Ovary (tissue), 9 donors: ENCODE results near the gene WDR91. TPM values are rescaled to one million over a fixed set of nuclear protein-coding genes. Genes with fewer than 3 reads are reported as not detected.

Source experiments
- DNase-seq, 5 donors: peaks; one replicate each; pipeline ENCODE4 v3.0.0-alpha.2; 2019 to 2020
- H3K27ac ChIP-seq, 2 donors: fragments of 200-600 bp; one replicate each; pipeline versions ENCODE4 v1.5.1 to v1.8.0; 2019 to 2022
- H3K27me3 ChIP-seq: fragments of 200-600 bp; one replicate; pipeline ENCODE4 v1.8.0; 2022
- H3K36me3 ChIP-seq: fragments of 200-600 bp; sonication (generic); one replicate; pipeline ENCODE4 v1.5.1; 2019
- H3K4me1 ChIP-seq: one replicate; pipeline ENCODE4 v1.8.1; 2013; ENCODE audit warnings: mild to moderate bottlenecking, moderate library complexity; ENCODE audit not compliant: insufficient read depth
- H3K4me3 ChIP-seq: fragments of 200-600 bp; sonication (generic); one replicate; pipeline ENCODE4 v1.5.1; 2017
- H3K9me3 ChIP-seq, 2 donors: fragments of 200-600 bp in 1 of 2; sonication (generic) in 1 of 2; one replicate each; pipeline versions ENCODE4 v1.5.1 to v1.8.1; 2013 to 2019; ENCODE audit warnings: mild to moderate bottlenecking in 1 of 2, moderate library complexity in 1 of 2
- CTCF ChIP-seq, 3 donors: fragments of 450-650 bp in 2 of 3; fragments of 200-600 bp in 1 of 3; IDR thresholded peaks; one replicate each; pipeline versions ENCODE4 v1.5.1 to v1.8.0; 2016 to 2022; ENCODE audit warnings: antibody characterized with exemption in 3 of 3, mild to moderate bottlenecking in 1 of 3
- EP300 ChIP-seq: sonication (generic); formaldehyde crosslinking; IDR thresholded peaks from one replicate; pipeline ENCODE4 v1.6.1; 2017; ENCODE audit warnings: antibody characterized with exemption
- POLR2A ChIP-seq: fragments of 450-650 bp; IDR thresholded peaks from one replicate; pipeline ENCODE4 v1.6.1; 2017; ENCODE audit warnings: antibody characterized with exemption, mild to moderate bottlenecking, moderate library complexity
- WGBS, 3 donors: extraction: QIAGEN DNeasy Blood & Tissue Kit in 1 of 3; methylation state at CpG; one replicate each; pipeline versions ENCODE4 v1.1.5 to v1.1.7; 2013 to 2017; 5-methylcytosine and 5-hydroxymethylcytosine counted together
- intact Hi-C, 4 donors: fragments of 100-400 bp; cut with DNase I; formaldehyde crosslinking; loops; one replicate each; pipeline versions ENCODE4 v1.11.0 to v1.15.1; 2022 to 2023
- polyA plus RNA-seq, 2 donors: library from polyadenylated mRNA; stranded (reverse); fragments of 200-250 nt in 1 of 2; fragments of 350-450 nt in 1 of 2; fragmentation: Illumina TruSeq in 1 of 2; extraction: RNeasy Lipid Tissue Mini Kit (QIAGEN cat#74804) in 1 of 2; gene quantifications; one replicate each; pipeline ENCODE4 v1.2.3, GENCODE V29; 2013 to 2014
- total RNA-seq, 7 donors: library from RNA; depleted of rRNA in 2 of 7; stranded (reverse); fragments of >200 nt in 2 of 7; fragmentation: NEBNext Ultra II Directional in 3 of 7; extraction: Animal tissue kit (Norgen Biotek cat#: 25700) in 3 of 7; gene quantifications; one replicate each; pipeline versions ENCODE4 v1.1.0 to v1.2.4, GENCODE V29; 2016 to 2023
- donor health status: DM: no; HTN: no; CAD: no; lungs with moderate emphysema.
- donor health status: DM: no; HTN: no; CAD: no.
- donor health status: Bipolar disorder and iron deficiency.
- donor health status: DM: yes; HTN: yes; CAD: no.
- donor health status: DM: no; HTN: no; CAD: no.
- donor health status: DM: yes; HTN: yes; CAD: no.

WDR91 gene
- total and polyA plus RNA-seq, 9 donors, result 12.6 to 56.3 (median 32.2) TPM

GRCh38 chr7:135192914-135193536 is 18.3 kb downstream of the WDR91 start:
- TF ChIP-seq CTCF (IDR thresholded peaks at IDR 0.05) (no peak), POLR2A (no peak), EP300 (no peak)
- WGBS, 3 donors, result 37 to 65% (median 50%) methylated on average over 11 of the region's 11 CpGs
- peak in 2 of 5 donors; percentile 48 to 56 for DNase-seq
- Histone ChIP-seq H3K4me1 (peaks cover 14% of the 10 kb centered on the region), H3K9me3 (no peaks in the 10 kb centered on the region), H3K27me3 (no peaks in the 10 kb centered on the region), H3K36me3 (no peaks in the 10 kb centered on the region), H3K27ac (peak overlapping the region; percentile 65 to 83), H3K4me3 (no peak overlapping the region)
- intact Hi-C loops, result no loop called here

GRCh38 chr7:135190703-135191102 is 20.6 kb downstream of the WDR91 start:
- no peaks in the 10 kb centered on the region for H3K27me3 ChIP-seq
- H3K4me1 ChIP-seq, result peaks cover 14% of the 10 kb centered on the region
- no peak overlapping the region for H3K27ac ChIP-seq
- no peaks in the 10 kb centered on the region for H3K9me3 ChIP-seq
- TF ChIP-seq CTCF (IDR thresholded peaks at IDR 0.05) (no peak), EP300 (no peak), POLR2A (no peak)
- H3K4me3 ChIP-seq, result no peak overlapping the region
- no peaks in the 10 kb centered on the region for H3K36me3 ChIP-seq
- intact Hi-C loops, result no loop called here
- DNase-seq, result no peak

DNA sequence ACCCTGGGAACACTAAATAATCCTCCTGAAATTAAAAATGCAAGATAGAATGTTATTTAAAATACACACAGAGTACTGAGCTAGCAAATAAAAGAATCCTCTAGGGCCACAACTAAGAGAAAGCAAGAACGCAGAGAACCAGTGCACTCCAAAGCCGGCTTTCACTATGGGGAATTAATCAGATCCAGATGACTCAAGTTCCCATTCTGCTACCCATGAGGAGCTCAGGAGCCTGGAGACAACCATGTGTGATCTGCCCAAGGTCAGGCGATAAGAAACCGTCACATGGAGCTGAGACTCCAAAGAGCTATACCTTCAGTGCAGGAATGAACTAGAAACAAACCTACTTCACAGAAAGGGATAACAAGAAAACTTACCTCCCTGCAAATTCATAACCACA is 21.4 kb downstream of the WDR91 start:
- peaks cover 14% of the 10 kb centered on the region for H3K4me1 ChIP-seq
- H3K27ac ChIP-seq, result no peak overlapping the region
- H3K36me3 ChIP-seq, result no peaks in the 10 kb centered on the region
- H3K9me3 ChIP-seq, result no peaks in the 10 kb centered on the region
- H3K4me3 ChIP-seq, result no peak overlapping the region
- TF ChIP-seq EP300 (no peak), POLR2A (no peak), CTCF (IDR thresholded peaks at IDR 0.05) (no peak)
- intact Hi-C loops, result no loop called here
- no peak for DNase-seq
- no peaks in the 10 kb centered on the region for H3K27me3 ChIP-seq
- WGBS, 3 donors, result 23 to 46% (median 39%) methylated on average over 4 of the region's 4 CpGs

- H3K27me3 ChIP-seq, result no peaks in the 10 kb centered on the region
- H3K9me3 ChIP-seq, result no peaks in the 10 kb centered on the region
- peak in 1 of 5 donors; percentile 6 for DNase-seq
- no peaks in the 10 kb centered on the region for H3K36me3 ChIP-seq
- TF ChIP-seq CTCF (IDR thresholded peaks at IDR 0.05) (no peak), EP300 (no peak), POLR2A (no peak)
- 90 to 95% (median 93%) methylated on average over 6 of the region's 6 CpGs for WGBS, 3 donors
- H3K4me1 ChIP-seq, result peaks cover 9% of the 10 kb centered on the region
- intact Hi-C loops, result no loop called here
- H3K4me3 ChIP-seq, result no peak overlapping the region
- no peak overlapping the region for H3K27ac ChIP-seq
These were observed 22.1 kb downstream of the WDR91 start for GRCh38 chr7:135189221-135189662.
